ENCODE data around the gene UNC45A.

GRCh38 chr15:90895571-90896117, 39.4 kb upstream of the UNC45A start:
- TF ChIP-seq POLR2A (IDR thresholded peaks at IDR 0.05): no peak
- TF ChIP-seq, protein P1, sequence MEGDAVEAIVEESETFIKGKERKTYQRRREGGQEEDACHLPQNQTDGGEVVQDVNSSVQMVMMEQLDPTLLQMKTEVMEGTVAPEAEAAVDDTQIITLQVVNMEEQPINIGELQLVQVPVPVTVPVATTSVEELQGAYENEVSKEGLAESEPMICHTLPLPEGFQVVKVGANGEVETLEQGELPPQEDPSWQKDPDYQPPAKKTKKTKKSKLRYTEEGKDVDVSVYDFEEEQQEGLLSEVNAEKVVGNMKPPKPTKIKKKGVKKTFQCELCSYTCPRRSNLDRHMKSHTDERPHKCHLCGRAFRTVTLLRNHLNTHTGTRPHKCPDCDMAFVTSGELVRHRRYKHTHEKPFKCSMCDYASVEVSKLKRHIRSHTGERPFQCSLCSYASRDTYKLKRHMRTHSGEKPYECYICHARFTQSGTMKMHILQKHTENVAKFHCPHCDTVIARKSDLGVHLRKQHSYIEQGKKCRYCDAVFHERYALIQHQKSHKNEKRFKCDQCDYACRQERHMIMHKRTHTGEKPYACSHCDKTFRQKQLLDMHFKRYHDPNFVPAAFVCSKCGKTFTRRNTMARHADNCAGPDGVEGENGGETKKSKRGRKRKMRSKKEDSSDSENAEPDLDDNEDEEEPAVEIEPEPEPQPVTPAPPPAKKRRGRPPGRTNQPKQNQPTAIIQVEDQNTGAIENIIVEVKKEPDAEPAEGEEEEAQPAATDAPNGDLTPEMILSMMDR (IDR thresholded peaks at IDR 0.05): no peak
